Neuronal stem cell (in vitro differentiated cells): ENCODE results near the gene RASAL1.

Experiments used
- DNase-seq: peaks from one replicate; pipeline ENCODE4 v3.0.0-alpha.2; 2013; ENCODE audit warnings: low spot score
- H2AFZ ChIP-seq: one replicate; pipeline ENCODE4 v1.6.1; 2013; ENCODE audit warnings: mild to moderate bottlenecking, low read length, inconsistent platforms
- H2AK5ac ChIP-seq: 2 replicates; pipeline ENCODE4 v1.6.1; 2013; ENCODE audit warnings: low read depth, mild to moderate bottlenecking, inconsistent platforms, low read length, moderate library complexity, mixed read lengths
- H2BK120ac ChIP-seq: 2 replicates; pipeline ENCODE4 v1.6.1; 2013; ENCODE audit warnings: low read depth, mild to moderate bottlenecking, inconsistent platforms, low read length, moderate library complexity, mixed read lengths
- H2BK12ac ChIP-seq: one replicate; pipeline ENCODE4 v1.6.1; 2013; ENCODE audit warnings: low read length, inconsistent platforms
- H2BK15ac ChIP-seq: 2 replicates; pipeline ENCODE4 v1.6.1; 2013; ENCODE audit warnings: mild to moderate bottlenecking, low read length, inconsistent platforms, mixed read lengths
- H2BK5ac ChIP-seq: one replicate; pipeline ENCODE4 v1.6.1; 2013; ENCODE audit warnings: inconsistent platforms, mild to moderate bottlenecking, low read length, moderate library complexity
- H3K14ac ChIP-seq: one replicate; pipeline ENCODE4 v1.6.1; 2013; ENCODE audit warnings: low read length, inconsistent platforms
- H3K18ac ChIP-seq: 2 replicates; pipeline ENCODE4 v1.6.1; 2013; ENCODE audit warnings: low read length, inconsistent platforms
- H3K23ac ChIP-seq: 2 replicates; pipeline ENCODE4 v1.6.1; 2013; ENCODE audit warnings: low read depth, mild to moderate bottlenecking, mixed read lengths, low read length, inconsistent platforms; ENCODE audit not compliant: poor library complexity
- H3K27ac ChIP-seq: replicated peaks from 3 replicates; pipeline ENCODE4 v1.5.1; 2013; ENCODE audit warnings: low read length, inconsistent platforms
- H3K27me3 ChIP-seq, 3 experiments: 2 replicates each; pipeline ENCODE4 v1.6.1; 2013; ENCODE audit warnings: low read length in 3 of 3, mild to moderate bottlenecking in 2 of 3, inconsistent platforms in 1 of 3, low read depth in 1 of 3, mixed read lengths in 1 of 3, moderate library complexity in 1 of 3; ENCODE audit not compliant: control insufficient read depth in 3 of 3, insufficient read depth in 3 of 3
- H3K36me3 ChIP-seq, 2 donors: replicated peaks in 1 of 2; 2 replicates each; pipeline ENCODE4 v1.6.1; 2013; ENCODE audit warnings: low read length in 2 of 2; ENCODE audit not compliant: control insufficient read depth in 2 of 2, insufficient read depth in 2 of 2
- H3K4ac ChIP-seq: 2 replicates; pipeline ENCODE4 v1.6.1; 2013; ENCODE audit warnings: inconsistent platforms, mild to moderate bottlenecking, low read length, moderate library complexity
- H3K4me1 ChIP-seq, 2 donors: 1 replicate in 1 of 2; 2 replicates in 1 of 2; pipeline ENCODE4 v1.6.1; 2013; ENCODE audit warnings: low read length in 2 of 2, low read depth in 1 of 2; ENCODE audit not compliant: control insufficient read depth in 2 of 2, insufficient read depth in 1 of 2
- H3K4me2 ChIP-seq: one replicate; pipeline ENCODE4 v1.6.1; 2013; ENCODE audit warnings: mild to moderate bottlenecking, low read length, inconsistent platforms; ENCODE audit not compliant: insufficient read depth, poor library complexity, severe bottlenecking
- H3K4me3 ChIP-seq, 2 donors: 2 replicates each; pipeline ENCODE4 v1.5.1; 2013; ENCODE audit warnings: low read length in 2 of 2, mild to moderate bottlenecking in 2 of 2, inconsistent platforms in 1 of 2, moderate library complexity in 1 of 2
- H3K79me1 ChIP-seq: one replicate; pipeline ENCODE4 v1.6.1; 2013; ENCODE audit warnings: low read depth, mild to moderate bottlenecking, inconsistent platforms, low read length, moderate library complexity
- H3K9ac ChIP-seq: one replicate; pipeline ENCODE4 v1.6.1; 2013; ENCODE audit warnings: mild to moderate bottlenecking, low read depth, low read length, inconsistent platforms; ENCODE audit not compliant: poor library complexity
- H3K9me3 ChIP-seq, 2 donors: replicated peaks in 1 of 2; 2 replicates each; pipeline versions ENCODE3 to v1.6.1; 2013; ENCODE audit warnings: low read length in 2 of 2, mild to moderate bottlenecking in 2 of 2, inconsistent platforms in 1 of 2, low read depth in 1 of 2, mixed read lengths in 1 of 2, moderate library complexity in 1 of 2; ENCODE audit not compliant: control insufficient read depth in 2 of 2, insufficient read depth in 1 of 2
- H4K8ac ChIP-seq: one replicate; pipeline ENCODE4 v1.6.1; 2013; ENCODE audit warnings: low read depth, mild to moderate bottlenecking, inconsistent platforms, low read length, moderate library complexity
- H4K91ac ChIP-seq: one replicate; pipeline ENCODE4 v1.6.1; 2013; ENCODE audit warnings: low read length, low read depth, mild to moderate bottlenecking, inconsistent platforms; ENCODE audit not compliant: poor library complexity
- WGBS, 2 donors: extraction: QIAGEN DNeasy Blood & Tissue Kit; methylation state at CpG; one replicate each; pipeline ENCODE4 v1.1.7; 2013; ENCODE audit warnings: missing lambda C conversion rate in 2 of 2, mixed read lengths in 1 of 2; ENCODE audit not compliant: insufficient read length in 2 of 2, insufficient replicate concordance in 1 of 2; ENCODE audit errors: extremely low coverage in 2 of 2; 5-methylcytosine and 5-hydroxymethylcytosine counted together

The RASAL1 gene

GRCh38 chr12:113108308-113108707 lies 27.3 kb downstream of the RASAL1 start:
- no peak overlapping the region for H3K9ac ChIP-seq
- no peak overlapping the region for H3K14ac ChIP-seq
- no peaks in the 10 kb centered on the region for H3K79me1 ChIP-seq
- no peak overlapping the region for H2AFZ ChIP-seq
- no peak overlapping the region for H3K4me3 ChIP-seq
- no peak overlapping the region for H4K8ac ChIP-seq
- no peak overlapping the region for H2BK5ac ChIP-seq
- no peak overlapping the region for H3K18ac ChIP-seq
- H3K27me3 ChIP-seq: peaks cover 0 to 33% (median 0%) of the 10 kb centered on the region in 3 experiments
- peaks cover 0 to 3% of the 10 kb centered on the region in 2 donors for H3K4me1 ChIP-seq
- no peaks in the 10 kb centered on the region for H3K9me3 ChIP-seq
- H3K23ac ChIP-seq: no peak overlapping the region
- H3K36me3 ChIP-seq: no peaks in the 10 kb centered on the region
- no peak overlapping the region for H2BK15ac ChIP-seq
- H3K4me2 ChIP-seq: no peak overlapping the region
- no peak overlapping the region for H3K4ac ChIP-seq
- H2BK120ac ChIP-seq: no peak overlapping the region
- H3K27ac ChIP-seq: no peak overlapping the region
- no CpG with 5 or more reads among the region's 4 CpGs for WGBS, 2 donors
- no peak overlapping the region for H2AK5ac ChIP-seq
- no peak overlapping the region for H4K91ac ChIP-seq
- H2BK12ac ChIP-seq: no peak overlapping the region
- no peak for DNase-seq

GRCh38 chr12:113106361-113106760 lies 29.2 kb downstream of the RASAL1 start:
- no peak overlapping the region for H2BK5ac ChIP-seq
- no peak overlapping the region for H2AK5ac ChIP-seq
- H3K27ac ChIP-seq: no peak overlapping the region
- H2BK120ac ChIP-seq: no peak overlapping the region
- peaks cover 0 to 3% of the 10 kb centered on the region in 2 donors for H3K4me1 ChIP-seq
- no CpG with 5 or more reads among the region's 1 CpG for WGBS, 2 donors
- no peak overlapping the region for H3K4me2 ChIP-seq
- H3K23ac ChIP-seq: no peak overlapping the region
- peaks cover 0 to 23% (median 0%) of the 10 kb centered on the region in 3 experiments for H3K27me3 ChIP-seq
- H3K4ac ChIP-seq: no peak overlapping the region
- no peak overlapping the region for H4K91ac ChIP-seq
- no peak overlapping the region for H2BK12ac ChIP-seq
- no peak overlapping the region for H3K4me3 ChIP-seq
- no peak overlapping the region for H4K8ac ChIP-seq
- no peaks in the 10 kb centered on the region for H3K79me1 ChIP-seq
- no peak overlapping the region for H3K14ac ChIP-seq
- no peak overlapping the region for H3K18ac ChIP-seq
- DNase-seq: no peak
- no peak overlapping the region for H3K9ac ChIP-seq
- H2AFZ ChIP-seq: no peak overlapping the region
- no peak overlapping the region for H2BK15ac ChIP-seq
- no peaks in the 10 kb centered on the region for H3K36me3 ChIP-seq
- no peaks in the 10 kb centered on the region for H3K9me3 ChIP-seq

GRCh38 chr12:113105606-113106271 lies 29.8 kb downstream of the RASAL1 start:
- Histone ChIP-seq H2BK5ac (peak overlapping the region; percentile 79), H4K91ac (no peak overlapping the region), H3K9ac (no peak overlapping the region), H3K4me3 (no peak overlapping the region), H2AK5ac (no peak overlapping the region), H2AFZ (no peak overlapping the region), H3K79me1 (no peaks in the 10 kb centered on the region), H3K27ac (no peak overlapping the region), H2BK15ac (no peak overlapping the region), H3K14ac (no peak overlapping the region), H3K23ac (peak overlapping the region; percentile 9), H3K18ac (peak overlapping the region; percentile 55), H3K36me3 (no peaks in the 10 kb centered on the region), H2BK12ac (no peak overlapping the region), H3K9me3 (no peaks in the 10 kb centered on the region), H3K4me1 (peaks cover 0 to 3% of the 10 kb centered on the region in 2 donors), H3K27me3 (peaks cover 0 to 23% (median 0%) of the 10 kb centered on the region in 3 experiments), H4K8ac (no peak overlapping the region), H2BK120ac (peak overlapping the region; percentile 47), H3K4me2 (no peak overlapping the region), H3K4ac (no peak overlapping the region)
- no peak for DNase-seq
- WGBS, 2 donors: no CpG with 5 or more reads among the region's 15 CpGs

GRCh38 chr12:113104953-113105510 lies 30.5 kb downstream of the RASAL1 start:
- no peak overlapping the region for H4K8ac ChIP-seq
- H3K4me3 ChIP-seq: no peak overlapping the region
- DNase-seq: no peak
- no peaks in the 10 kb centered on the region for H3K36me3 ChIP-seq
- no peak overlapping the region for H3K18ac ChIP-seq
- H3K23ac ChIP-seq: no peak overlapping the region
- no peak overlapping the region for H2BK12ac ChIP-seq
- no peak overlapping the region for H3K4ac ChIP-seq
- no peak overlapping the region for H3K27ac ChIP-seq
- H4K91ac ChIP-seq: no peak overlapping the region
- H2AK5ac ChIP-seq: no peak overlapping the region
- WGBS, 2 donors: no CpG with 5 or more reads among the region's 13 CpGs
- H3K27me3 ChIP-seq: peaks cover 0 to 23% (median 0%) of the 10 kb centered on the region in 3 experiments
- no peak overlapping the region for H2BK5ac ChIP-seq
- no peak overlapping the region for H2BK120ac ChIP-seq
- no peaks in the 10 kb centered on the region for H3K9me3 ChIP-seq
- no peak overlapping the region for H3K9ac ChIP-seq
- H3K79me1 ChIP-seq: no peaks in the 10 kb centered on the region
- H3K14ac ChIP-seq: no peak overlapping the region
- no peak overlapping the region for H3K4me2 ChIP-seq
- no peak overlapping the region for H2AFZ ChIP-seq
- peaks cover 0 to 3% of the 10 kb centered on the region in 2 donors for H3K4me1 ChIP-seq
- H2BK15ac ChIP-seq: no peak overlapping the region
